Stomach (tissue), 9 donors: ENCODE data around the gene JADE1. TPM values are rescaled to one million over a fixed set of nuclear protein-coding genes. Genes with fewer than 3 reads are reported as not detected.
A peak's percentile ranks its signal among the peaks of the same experiment; 100 is the strongest.

Experiments used
- DNase-seq, 2 donors: peaks; one replicate each; pipeline versions ENCODE4 v3.0.0 to v3.0.0-alpha.2; 2013 to 2019
- H3K27ac ChIP-seq, 5 donors: fragments of 200-600 bp in 4 of 5; sonication (generic) in 4 of 5; one replicate each; pipeline ENCODE4 v1.5.1; 2013 to 2019; ENCODE audit warnings: mild to moderate bottlenecking in 1 of 5, moderate library complexity in 1 of 5
- H3K27me3 ChIP-seq, 3 donors: fragments of 200-600 bp; sonication (generic); one replicate each; pipeline ENCODE4 v1.5.1; 2017 to 2019; ENCODE audit warnings: mixed run types in 1 of 3
- H3K36me3 ChIP-seq, 4 donors: fragments of 200-600 bp; sonication (generic); 1 replicate in 3 of 4; 2 replicates in 1 of 4; pipeline ENCODE4 v1.5.1; 2016 to 2019
- H3K4me1 ChIP-seq, 4 donors: fragments of 200-600 bp; sonication (generic); one replicate each; pipeline ENCODE4 v1.5.1; 2016 to 2019
- H3K4me3 ChIP-seq, 4 donors: fragments of 200-600 bp; sonication (generic) in 3 of 4; one replicate each; pipeline ENCODE4 v1.5.1; 2016 to 2019; ENCODE audit warnings: mild to moderate bottlenecking in 1 of 4
- H3K9me3 ChIP-seq, 4 donors: fragments of 200-600 bp; sonication (generic); one replicate each; pipeline ENCODE4 v1.5.1; 2016 to 2019
- EP300 ChIP-seq: sonication (generic); formaldehyde crosslinking; IDR thresholded peaks from one replicate; pipeline ENCODE4 v1.6.1; 2017; ENCODE audit warnings: antibody characterized with exemption
- POLR2A ChIP-seq, 4 donors: fragments of 450-650 bp; IDR thresholded peaks; one replicate each; pipeline ENCODE4 v1.6.1; 2016; ENCODE audit warnings: antibody characterized with exemption in 4 of 4, control low read depth in 2 of 4, mild to moderate bottlenecking in 1 of 4, moderate library complexity in 1 of 4
- POLR2AphosphoS5 ChIP-seq, 3 donors: sonication (generic); formaldehyde crosslinking; IDR thresholded peaks; one replicate each; pipeline ENCODE4 v1.6.1; 2016; ENCODE audit warnings: antibody characterized with exemption in 3 of 3
- whole genome bisulfite sequencing, 5 donors: extraction: QIAGEN DNeasy Blood & Tissue Kit in 3 of 5; methylation state at CpG; one replicate each; pipeline versions ENCODE4 v1.1.5 to v1.1.7; 2013 to 2018; 5-methylcytosine and 5-hydroxymethylcytosine counted together
- intact Hi-C: fragments of 100-400 bp; cut with DNase I; formaldehyde crosslinking; loops from one replicate; pipeline ENCODE4 v1.15.1; 2023; ENCODE audit warnings: low total_unique reads
- polyA plus RNA-seq, 3 donors: library from polyadenylated mRNA; stranded (reverse); fragments of 200-250 nt; gene quantifications; one replicate each; pipeline ENCODE4 v1.2.3, GENCODE V29; 2013
- total RNA-seq, 5 donors: library from RNA; depleted of rRNA; stranded (reverse); fragments of >200 nt; gene quantifications; one replicate each; pipeline versions ENCODE4 v1.1.0 to v1.2.3, GENCODE V29; 2014 to 2016
- TF ChIP-seq, protein P1 (sequence below), 7 experiments: fragments of 450-650 bp in 4 of 7; fragments of 200-600 bp in 3 of 7; sonication (generic) in 3 of 7; IDR thresholded peaks; one replicate each; pipeline ENCODE4 v1.5.1; 2016 to 2019; ENCODE audit warnings: antibody characterized with exemption in 7 of 7, control low read depth in 2 of 7, mild to moderate bottlenecking in 1 of 7
- donor health status: healthy with polysubstance abuse.
- donor health status: Bipolar disorder and iron deficiency.
- donor health status: healthy.

Gene JADE1
- total and polyA plus RNA-seq, 8 donors, result 11.2 to 57.2 (median 22.0) TPM

DNA sequence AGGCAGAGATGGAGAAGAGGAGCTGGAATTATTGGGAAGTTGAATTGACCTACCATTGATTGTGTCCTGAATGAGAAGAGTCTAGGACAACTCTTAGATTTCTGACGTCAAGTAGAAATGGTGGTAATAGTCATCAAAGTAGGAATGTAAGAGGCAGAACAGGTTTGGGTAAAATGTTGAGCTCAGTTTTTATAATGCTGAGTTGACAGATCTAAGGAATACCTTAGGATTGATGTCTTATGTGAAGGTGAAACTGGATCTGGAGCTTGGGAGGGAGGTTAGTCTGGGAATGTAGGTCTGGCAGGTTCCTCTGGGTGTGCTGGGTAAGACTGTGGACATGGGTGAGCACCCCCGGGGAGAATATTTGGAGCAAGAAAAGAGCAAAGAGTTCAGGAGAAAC lies 31.9 kb downstream of the JADE1 start:
- no peaks in the 10 kb centered on the region for H3K9me3 ChIP-seq
- WGBS, 5 donors, result 92 to 96% (median 95%) methylated on average over 2 of the region's 2 CpGs
- TF ChIP-seq, protein P1, sequence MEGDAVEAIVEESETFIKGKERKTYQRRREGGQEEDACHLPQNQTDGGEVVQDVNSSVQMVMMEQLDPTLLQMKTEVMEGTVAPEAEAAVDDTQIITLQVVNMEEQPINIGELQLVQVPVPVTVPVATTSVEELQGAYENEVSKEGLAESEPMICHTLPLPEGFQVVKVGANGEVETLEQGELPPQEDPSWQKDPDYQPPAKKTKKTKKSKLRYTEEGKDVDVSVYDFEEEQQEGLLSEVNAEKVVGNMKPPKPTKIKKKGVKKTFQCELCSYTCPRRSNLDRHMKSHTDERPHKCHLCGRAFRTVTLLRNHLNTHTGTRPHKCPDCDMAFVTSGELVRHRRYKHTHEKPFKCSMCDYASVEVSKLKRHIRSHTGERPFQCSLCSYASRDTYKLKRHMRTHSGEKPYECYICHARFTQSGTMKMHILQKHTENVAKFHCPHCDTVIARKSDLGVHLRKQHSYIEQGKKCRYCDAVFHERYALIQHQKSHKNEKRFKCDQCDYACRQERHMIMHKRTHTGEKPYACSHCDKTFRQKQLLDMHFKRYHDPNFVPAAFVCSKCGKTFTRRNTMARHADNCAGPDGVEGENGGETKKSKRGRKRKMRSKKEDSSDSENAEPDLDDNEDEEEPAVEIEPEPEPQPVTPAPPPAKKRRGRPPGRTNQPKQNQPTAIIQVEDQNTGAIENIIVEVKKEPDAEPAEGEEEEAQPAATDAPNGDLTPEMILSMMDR (IDR thresholded peaks at IDR 0.05), result no peak
- TF ChIP-seq POLR2AphosphoS5 (IDR thresholded peaks at IDR 0.05) (no peak), POLR2A (IDR thresholded peaks at IDR 0.05) (no peak), EP300 (no peak)
- H3K36me3 ChIP-seq, result peaks cover 20 to 49% (median 40%) of the 10 kb centered on the region in 4 donors
- H3K4me1 ChIP-seq, result peaks cover 28 to 98% (median 65%) of the 10 kb centered on the region in 4 donors
- H3K27me3 ChIP-seq, result no peaks in the 10 kb centered on the region
- DNase-seq, result no peak
- intact Hi-C loops, result no loop called here
- no peak overlapping the region for H3K27ac ChIP-seq
- H3K4me3 ChIP-seq, result no peak overlapping the region

DNA sequence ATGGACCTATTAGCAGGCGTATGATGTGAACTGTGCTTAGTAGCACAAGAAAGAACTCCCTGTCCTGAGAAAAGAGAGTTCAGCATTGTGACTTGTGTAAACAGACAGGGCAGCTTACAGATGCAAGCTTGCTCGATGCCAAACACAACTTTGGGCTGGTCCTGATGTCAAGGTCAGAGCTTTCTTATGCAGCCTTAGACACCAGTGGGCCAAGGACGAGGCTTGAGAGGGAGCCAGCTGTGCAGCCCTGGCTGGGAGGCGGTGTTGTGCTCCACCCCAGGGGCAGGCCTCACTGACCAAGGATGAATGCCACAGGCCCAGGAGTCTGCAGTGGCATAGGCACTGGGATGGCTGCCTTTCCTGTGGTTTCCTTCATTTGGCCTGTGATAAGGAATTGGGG lies 35.4 kb downstream of the JADE1 start:
- no peak overlapping the region for H3K4me3 ChIP-seq
- no peaks in the 10 kb centered on the region for H3K27me3 ChIP-seq
- no peaks in the 10 kb centered on the region for H3K9me3 ChIP-seq
- WGBS, 5 donors, result 32 to 50% (median 38%) methylated on average over 2 to 4 of the region's 4 CpGs
- peaks cover 31 to 77% (median 54%) of the 10 kb centered on the region in 4 donors for H3K4me1 ChIP-seq
- peaks cover 53 to 77% (median 75%) of the 10 kb centered on the region in 4 donors for H3K36me3 ChIP-seq
- intact Hi-C loops, result no loop called here
- peak; percentile 19 to 41 (median 40) for TF ChIP-seq POLR2AphosphoS5 (IDR thresholded peaks at IDR 0.05)
- TF ChIP-seq POLR2A (IDR thresholded peaks at IDR 0.05), result no peak
- peak in 1 of 2 donors; percentile 43 for DNase-seq
- H3K27ac ChIP-seq, result peak overlapping the region; percentile 20 to 55 (median 47)

DNA sequence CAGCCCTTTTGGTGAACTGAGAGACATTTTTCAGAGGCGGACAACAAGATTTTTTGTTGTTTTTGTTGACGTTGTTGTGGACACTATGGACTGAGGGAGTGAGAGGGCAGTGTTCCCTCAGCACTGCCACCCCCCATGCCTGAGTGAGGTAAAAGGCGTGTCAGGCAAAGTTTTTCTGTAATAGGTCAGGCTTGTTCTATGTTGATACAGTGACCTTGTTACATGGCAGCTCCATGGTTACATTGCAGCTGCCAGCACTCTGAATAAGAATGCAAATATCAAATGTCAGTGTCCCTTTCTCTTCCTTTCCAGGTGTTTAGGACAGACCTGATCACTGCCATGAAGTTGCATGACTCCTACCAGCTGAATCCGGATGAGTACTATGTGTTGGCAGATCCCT lies 36.6 kb downstream of the JADE1 start:
- H3K4me1 ChIP-seq, result peaks cover 22 to 68% (median 49%) of the 10 kb centered on the region in 4 donors
- H3K4me3 ChIP-seq, result no peak overlapping the region
- H3K27me3 ChIP-seq, result no peaks in the 10 kb centered on the region
- 51 to 74% (median 71%) methylated on average over 4 of the region's 4 CpGs for WGBS, 5 donors
- intact Hi-C loops, result no loop called here
- peak overlapping the region in 4 of 5 donors; percentile 20 to 51 (median 36) for H3K27ac ChIP-seq
- H3K36me3 ChIP-seq, result peaks cover 63 to 87% (median 85%) of the 10 kb centered on the region in 4 donors
- DNase-seq, result peak; percentile 32 to 64
- no peaks in the 10 kb centered on the region for H3K9me3 ChIP-seq
- TF ChIP-seq POLR2AphosphoS5 (IDR thresholded peaks at IDR 0.05) (no peak), POLR2A (IDR thresholded peaks at IDR 0.05) (no peak), EP300 (no peak)
- TF ChIP-seq, protein P1 (IDR thresholded peaks at IDR 0.05), result no peak

DNA sequence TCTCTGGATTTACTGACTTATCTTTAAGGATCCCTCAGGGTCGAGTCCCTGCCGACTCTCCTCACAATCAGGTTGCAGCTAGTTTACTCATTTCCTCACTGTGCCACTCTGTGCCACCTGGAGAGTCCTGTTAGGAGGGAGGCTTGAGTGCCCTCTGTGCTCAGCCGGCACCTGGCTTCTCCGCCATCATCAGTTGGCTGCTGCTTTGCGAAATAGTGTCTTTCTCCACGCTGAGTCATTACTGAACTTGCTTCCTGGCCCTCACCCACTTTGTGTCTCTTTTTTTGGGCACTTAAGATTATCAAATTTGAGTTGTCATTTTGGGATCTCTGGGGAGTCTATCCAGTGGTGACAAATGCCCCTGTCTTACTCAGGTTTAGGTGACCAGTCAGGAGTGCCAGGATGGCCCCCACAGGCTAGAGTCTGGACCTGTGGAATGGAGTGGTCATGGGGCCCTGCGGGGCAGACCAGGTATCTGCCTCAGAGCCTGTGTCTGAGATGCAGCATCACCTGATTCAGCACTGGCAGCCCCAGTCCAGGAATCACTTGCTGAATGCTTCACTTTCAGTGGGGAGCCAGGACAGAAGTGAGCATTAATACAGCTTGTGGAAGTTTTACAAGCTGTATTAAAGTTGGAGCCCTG lies 37.7 kb downstream of the JADE1 start:
- H3K9me3 ChIP-seq, result no peaks in the 10 kb centered on the region
- intact Hi-C loops, result no loop called here
- no peak overlapping the region for H3K4me3 ChIP-seq
- H3K4me1 ChIP-seq, result peaks cover 22 to 60% (median 44%) of the 10 kb centered on the region in 4 donors
- DNase-seq, result no peak
- peak overlapping the region in 2 of 5 donors; percentile 16 to 18 for H3K27ac ChIP-seq
- TF ChIP-seq, protein P1 (IDR thresholded peaks at IDR 0.05), result no peak
- no peak for TF ChIP-seq EP300
- peaks cover 74 to 98% (median 96%) of the 10 kb centered on the region in 4 donors for H3K36me3 ChIP-seq
- H3K27me3 ChIP-seq, result no peaks in the 10 kb centered on the region
- 65 to 81% (median 75%) methylated on average over 7 of the region's 7 CpGs for WGBS, 5 donors

DNA sequence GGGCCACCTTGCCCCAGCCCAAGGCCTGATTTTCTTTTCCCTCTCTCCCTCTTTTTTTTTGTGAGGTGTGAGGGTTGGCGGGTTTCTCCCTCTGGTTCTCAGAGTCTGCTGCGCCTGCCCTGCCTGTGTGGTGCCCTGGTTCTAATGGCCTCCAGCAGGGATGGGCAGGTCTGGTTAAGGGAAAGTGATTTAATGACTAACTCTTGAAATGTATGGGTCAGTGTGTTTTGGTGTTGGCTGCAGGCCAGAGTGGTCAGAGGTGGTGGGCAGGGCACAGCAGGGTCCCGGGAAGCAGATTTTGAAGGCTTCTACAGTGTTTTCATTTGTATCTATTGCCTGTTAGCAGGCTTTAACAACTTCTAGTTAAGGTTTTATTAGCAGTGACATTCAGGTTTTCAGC lies 39.0 kb downstream of the JADE1 start:
- 91 to 98% (median 94%) methylated on average over 3 of the region's 3 CpGs for WGBS, 5 donors
- no peak overlapping the region for H3K4me3 ChIP-seq
- peak overlapping the region in 1 of 5 donors; percentile 5 for H3K27ac ChIP-seq
- H3K27me3 ChIP-seq, result no peaks in the 10 kb centered on the region
- TF ChIP-seq POLR2A (IDR thresholded peaks at IDR 0.05) (no peak), POLR2AphosphoS5 (IDR thresholded peaks at IDR 0.05) (no peak)
- no peaks in the 10 kb centered on the region for H3K9me3 ChIP-seq
- intact Hi-C loops, result no loop called here
- H3K36me3 ChIP-seq, result peaks cover 78 to 100% (median 98%) of the 10 kb centered on the region in 4 donors
- peaks cover 12 to 51% (median 38%) of the 10 kb centered on the region in 4 donors for H3K4me1 ChIP-seq
- no peak for DNase-seq
